Trophoblast cell (in vitro differentiated cells and primary cell): ENCODE data around the gene DOK4.

Experiments
- DNase-seq, 2 donors: peaks; one replicate each; pipeline ENCODE4 v3.0.0-alpha.2; 2016
- H2AFZ ChIP-seq: 2 replicates; pipeline ENCODE4 v1.6.1; 2013; ENCODE audit warnings: low read length, moderate library complexity, mild to moderate bottlenecking; ENCODE audit not compliant: insufficient read depth, poor library complexity
- H2AK5ac ChIP-seq: 2 replicates; pipeline ENCODE4 v1.6.1; 2013; ENCODE audit warnings: mild to moderate bottlenecking, low read length
- H2BK120ac ChIP-seq: 2 replicates; pipeline ENCODE4 v1.6.1; 2013; ENCODE audit warnings: low read length, mild to moderate bottlenecking, moderate library complexity; ENCODE audit not compliant: insufficient read depth, poor library complexity
- H2BK12ac ChIP-seq: 2 replicates; pipeline ENCODE4 v1.6.1; 2013; ENCODE audit warnings: mild to moderate bottlenecking, low read length, moderate library complexity
- H2BK5ac ChIP-seq: 2 replicates; pipeline ENCODE4 v1.6.1; 2013; ENCODE audit warnings: low read length, low read depth, moderate library complexity, mild to moderate bottlenecking; ENCODE audit not compliant: poor library complexity
- H3K14ac ChIP-seq: 2 replicates; pipeline ENCODE4 v1.6.1; 2013; ENCODE audit warnings: mild to moderate bottlenecking, low read length
- H3K18ac ChIP-seq: 2 replicates; pipeline ENCODE4 v1.6.1; 2013; ENCODE audit warnings: mild to moderate bottlenecking, low read length
- H3K23ac ChIP-seq: 2 replicates; pipeline ENCODE4 v1.6.1; 2013; ENCODE audit warnings: low read length
- H3K27ac ChIP-seq: 2 replicates; pipeline ENCODE4 v1.5.1; 2013; ENCODE audit warnings: low read depth, mild to moderate bottlenecking, inconsistent platforms, low read length, moderate library complexity
- H3K27me3 ChIP-seq: 2 replicates; pipeline ENCODE4 v1.6.1; 2013; ENCODE audit warnings: inconsistent platforms, mild to moderate bottlenecking, low read length, moderate library complexity; ENCODE audit not compliant: insufficient read depth
- H3K36me3 ChIP-seq, 2 experiments: 1 replicate in 1 of 2; 2 replicates in 1 of 2; pipeline ENCODE4 v1.6.1; 2013; ENCODE audit warnings: low read length in 2 of 2, mild to moderate bottlenecking in 2 of 2, moderate library complexity in 1 of 2; ENCODE audit not compliant: insufficient read depth in 2 of 2, control insufficient read depth in 1 of 2
- H3K4ac ChIP-seq: 2 replicates; pipeline ENCODE4 v1.6.1; 2013; ENCODE audit warnings: low read depth, mild to moderate bottlenecking, low read length, moderate library complexity
- H3K4me1 ChIP-seq, 2 experiments: 1 replicate in 1 of 2; 2 replicates in 1 of 2; pipeline ENCODE4 v1.6.1; 2013; ENCODE audit warnings: low read length in 2 of 2, mild to moderate bottlenecking in 2 of 2, moderate library complexity in 1 of 2; ENCODE audit not compliant: insufficient read depth in 2 of 2, control insufficient read depth in 1 of 2
- H3K4me2 ChIP-seq: 2 replicates; pipeline ENCODE4 v1.6.1; 2013; ENCODE audit warnings: inconsistent platforms, mild to moderate bottlenecking, low read length, moderate library complexity
- H3K4me3 ChIP-seq: 2 replicates; pipeline ENCODE4 v1.5.1; 2013; ENCODE audit warnings: mild to moderate bottlenecking, low read depth, low read length, inconsistent platforms
- H3K79me1 ChIP-seq: one replicate; pipeline ENCODE4 v1.6.1; 2013; ENCODE audit warnings: low read length
- H3K79me2 ChIP-seq: 2 replicates; pipeline ENCODE4 v1.6.1; 2013; ENCODE audit warnings: low read length, mild to moderate bottlenecking; ENCODE audit not compliant: control insufficient read depth, insufficient read depth, poor library complexity
- H3K9ac ChIP-seq: 2 replicates; pipeline ENCODE4 v1.6.1; 2013; ENCODE audit warnings: mild to moderate bottlenecking, low read length
- H3K9me3 ChIP-seq: 2 replicates; pipeline ENCODE4 v1.6.1; 2013; ENCODE audit warnings: low read depth, mild to moderate bottlenecking, control low read depth, inconsistent platforms, low read length; ENCODE audit not compliant: insufficient read depth
- H4K12ac ChIP-seq: 2 replicates; pipeline ENCODE4 v1.6.1; 2013; ENCODE audit warnings: low read depth, mild to moderate bottlenecking, low read length, moderate library complexity
- H4K8ac ChIP-seq: 2 replicates; pipeline ENCODE4 v1.6.1; 2013; ENCODE audit warnings: low read depth, mild to moderate bottlenecking, low read length, moderate library complexity
- H4K91ac ChIP-seq: one replicate; pipeline ENCODE4 v1.6.1; 2013; ENCODE audit warnings: low read depth, mild to moderate bottlenecking, low read length, moderate library complexity
- WGBS: extraction: QIAGEN DNeasy Blood & Tissue Kit; methylation state at CpG from one replicate; pipeline ENCODE4 v1.1.7; 2013; ENCODE audit warnings: missing lambda C conversion rate; ENCODE audit not compliant: insufficient read length, insufficient coverage; ENCODE audit errors: extremely low coverage; 5-methylcytosine and 5-hydroxymethylcytosine counted together

The DOK4 gene

GRCh38 chr16:57505169-57505568, 18.9 kb upstream of the DOK4 start:
- peaks cover 20% of the 10 kb centered on the region for H3K79me2 ChIP-seq
- H2BK120ac ChIP-seq: peak overlapping the region; percentile 39
- H3K9me3 ChIP-seq: no peaks in the 10 kb centered on the region
- no peak overlapping the region for H3K4me3 ChIP-seq
- peaks cover 45 to 49% of the 10 kb centered on the region in 2 experiments for H3K4me1 ChIP-seq
- H2AFZ ChIP-seq: no peak overlapping the region
- H4K8ac ChIP-seq: no peak overlapping the region
- H3K36me3 ChIP-seq: no peaks in the 10 kb centered on the region
- H3K27ac ChIP-seq: no peak overlapping the region
- no peak overlapping the region for H3K4me2 ChIP-seq
- H2AK5ac ChIP-seq: peak overlapping the region; percentile 87
- peak overlapping the region; percentile 72 for H3K18ac ChIP-seq
- peak overlapping the region; percentile 25 for H3K14ac ChIP-seq
- no CpG with 5 or more reads among the region's 6 CpGs for whole genome bisulfite sequencing
- H4K91ac ChIP-seq: peak overlapping the region; percentile 81
- H3K27me3 ChIP-seq: no peaks in the 10 kb centered on the region
- no peak overlapping the region for H3K9ac ChIP-seq
- peak overlapping the region; percentile 85 for H2BK12ac ChIP-seq
- no peak overlapping the region for H3K23ac ChIP-seq
- peaks cover 71% of the 10 kb centered on the region for H3K79me1 ChIP-seq
- no peak overlapping the region for H3K4ac ChIP-seq
- H4K12ac ChIP-seq: no peak overlapping the region
- H2BK5ac ChIP-seq: peak overlapping the region; percentile 18
- DNase-seq: no peak

- H2BK12ac ChIP-seq: peak overlapping the region; percentile 84
- peak overlapping the region; percentile 37 for H3K14ac ChIP-seq
- peaks cover 47 to 51% of the 10 kb centered on the region in 2 experiments for H3K4me1 ChIP-seq
- no peak overlapping the region for H3K4me3 ChIP-seq
- H3K27ac ChIP-seq: no peak overlapping the region
- DNase-seq: no peak
- H4K8ac ChIP-seq: no peak overlapping the region
- no peaks in the 10 kb centered on the region for H3K9me3 ChIP-seq
- no peaks in the 10 kb centered on the region for H3K27me3 ChIP-seq
- peaks cover 22% of the 10 kb centered on the region for H3K79me2 ChIP-seq
- no peak overlapping the region for H3K23ac ChIP-seq
- no peak overlapping the region for H3K9ac ChIP-seq
- H3K18ac ChIP-seq: peak overlapping the region; percentile 42
- no peaks in the 10 kb centered on the region for H3K36me3 ChIP-seq
- H2BK5ac ChIP-seq: no peak overlapping the region
- H4K91ac ChIP-seq: peak overlapping the region; percentile 43
- H2BK120ac ChIP-seq: peak overlapping the region; percentile 44
- no CpG with 5 or more reads among the region's 5 CpGs for WGBS
- H3K4ac ChIP-seq: peak overlapping the region; percentile 9
- H2AK5ac ChIP-seq: peak overlapping the region; percentile 79
- H3K4me2 ChIP-seq: no peak overlapping the region
- H2AFZ ChIP-seq: no peak overlapping the region
- peaks cover 75% of the 10 kb centered on the region for H3K79me1 ChIP-seq
- H4K12ac ChIP-seq: no peak overlapping the region
Observed at GRCh38 chr16:57504491-57504890, 18.2 kb upstream of the DOK4 start.

- Histone ChIP-seq H3K27me3 (no peaks in the 10 kb centered on the region), H3K36me3 (no peaks in the 10 kb centered on the region), H3K9me3 (no peaks in the 10 kb centered on the region), H4K91ac (peak overlapping the region; percentile 32), H3K9ac (no peak overlapping the region), H2BK12ac (peak overlapping the region; percentile 37), H2AFZ (no peak overlapping the region), H3K18ac (peak overlapping the region; percentile 2), H2BK5ac (no peak overlapping the region), H3K27ac (no peak overlapping the region), H3K4me3 (no peak overlapping the region), H3K79me2 (peaks cover 20% of the 10 kb centered on the region), H3K14ac (peak overlapping the region; percentile 8), H2AK5ac (peak overlapping the region; percentile 3), H3K4me2 (no peak overlapping the region), H3K79me1 (peaks cover 74% of the 10 kb centered on the region), H4K12ac (no peak overlapping the region), H2BK120ac (peak overlapping the region; percentile 28), H3K4ac (no peak overlapping the region), H3K4me1 (peaks cover 44 to 50% of the 10 kb centered on the region in 2 experiments), H3K23ac (no peak overlapping the region), H4K8ac (no peak overlapping the region)
- no CpG with 5 or more reads among the region's 6 CpGs for WGBS
- DNase-seq: no peak
Observed at GRCh38 chr16:57504001-57504400, 17.7 kb upstream of the DOK4 start.

GRCh38 chr16:57503366-57503765, 17.1 kb upstream of the DOK4 start:
- Histone ChIP-seq H3K4ac (no peak overlapping the region), H3K23ac (no peak overlapping the region), H2AFZ (no peak overlapping the region), H3K4me3 (no peak overlapping the region), H2BK12ac (peak overlapping the region; percentile 37), H3K27ac (no peak overlapping the region), H4K8ac (no peak overlapping the region), H4K12ac (no peak overlapping the region), H3K14ac (peak overlapping the region; percentile 16), H3K79me2 (peaks cover 16% of the 10 kb centered on the region), H3K4me1 (peaks cover 38 to 45% of the 10 kb centered on the region in 2 experiments), H4K91ac (peak overlapping the region; percentile 62), H3K9ac (no peak overlapping the region), H2BK5ac (no peak overlapping the region), H2BK120ac (peak overlapping the region; percentile 3), H3K4me2 (no peak overlapping the region), H3K36me3 (no peaks in the 10 kb centered on the region), H3K27me3 (no peaks in the 10 kb centered on the region), H3K18ac (no peak overlapping the region), H3K9me3 (no peaks in the 10 kb centered on the region), H3K79me1 (peaks cover 70% of the 10 kb centered on the region), H2AK5ac (peak overlapping the region; percentile 36)
- WGBS: no CpG with 5 or more reads among the region's 15 CpGs
- no peak for DNase-seq
